OCI-LY3 (cell line): ENCODE data around the gene ZNF761.

Experiments used
- CTCF ChIP-seq: fragments of 200-600, 300-600 bp; sonication (generic); IDR thresholded peaks from 2 replicates; pipeline ENCODE4 v1.5.1; 2014; ENCODE audit warnings: antibody characterized with exemption, low read length, low read depth
- EZH2phosphoT487 ChIP-seq: fragments of 200-600 bp; shearing (Covaris generic); IDR thresholded peaks from 2 replicates; pipeline ENCODE4 v1.6.1; 2018; ENCODE audit warnings: antibody characterized with exemption, mixed run types, low read depth

- TF ChIP-seq CTCF (no peak), EZH2phosphoT487 (no peak)
Observed at GRCh38 chr19:53467485-53468262, 35.9 kb downstream of the ZNF761 start, which contains the start of gene ZNF813.
